ENCODE data around the gene SPNS3.

DNA sequence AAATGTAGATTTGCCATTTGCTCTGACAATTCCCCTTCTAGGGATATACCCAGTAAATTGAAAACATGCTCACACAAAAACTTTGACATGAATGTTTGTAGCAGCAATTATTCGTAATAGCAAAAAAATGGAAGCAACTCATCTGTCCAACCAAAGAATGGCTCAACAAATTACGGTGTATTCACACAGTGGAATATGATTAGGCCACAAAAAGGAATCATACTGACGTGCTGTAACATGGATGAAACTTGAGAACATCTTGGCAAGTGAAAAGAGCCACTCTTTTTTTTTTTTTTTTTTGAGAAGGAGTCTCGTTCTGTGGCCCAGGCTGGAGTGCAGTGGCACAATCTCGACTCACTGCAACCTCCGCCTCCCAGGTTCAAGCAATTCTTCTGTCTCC, 24.1 kb upstream of the SPNS3 start:
- TF ChIP-seq, protein P1, sequence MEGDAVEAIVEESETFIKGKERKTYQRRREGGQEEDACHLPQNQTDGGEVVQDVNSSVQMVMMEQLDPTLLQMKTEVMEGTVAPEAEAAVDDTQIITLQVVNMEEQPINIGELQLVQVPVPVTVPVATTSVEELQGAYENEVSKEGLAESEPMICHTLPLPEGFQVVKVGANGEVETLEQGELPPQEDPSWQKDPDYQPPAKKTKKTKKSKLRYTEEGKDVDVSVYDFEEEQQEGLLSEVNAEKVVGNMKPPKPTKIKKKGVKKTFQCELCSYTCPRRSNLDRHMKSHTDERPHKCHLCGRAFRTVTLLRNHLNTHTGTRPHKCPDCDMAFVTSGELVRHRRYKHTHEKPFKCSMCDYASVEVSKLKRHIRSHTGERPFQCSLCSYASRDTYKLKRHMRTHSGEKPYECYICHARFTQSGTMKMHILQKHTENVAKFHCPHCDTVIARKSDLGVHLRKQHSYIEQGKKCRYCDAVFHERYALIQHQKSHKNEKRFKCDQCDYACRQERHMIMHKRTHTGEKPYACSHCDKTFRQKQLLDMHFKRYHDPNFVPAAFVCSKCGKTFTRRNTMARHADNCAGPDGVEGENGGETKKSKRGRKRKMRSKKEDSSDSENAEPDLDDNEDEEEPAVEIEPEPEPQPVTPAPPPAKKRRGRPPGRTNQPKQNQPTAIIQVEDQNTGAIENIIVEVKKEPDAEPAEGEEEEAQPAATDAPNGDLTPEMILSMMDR (IDR thresholded peaks at IDR 0.05; ENCODE audit: poor library complexity), result no peak
- TF ChIP-seq EZH2 (IDR thresholded peaks at IDR 0.05; ENCODE audit: borderline replicate concordance), result no peak

All from hepatocyte (in vitro differentiated cells).